T-helper 1 cell treated with Interleukin-12 subunit alpha and Interleukin-12 subunit beta and Interleukin-4 antibody, amounts not matched to agents 30 μg/mL and 1 μg/mL, for 36 hours (primary cell): ENCODE measurements around the gene CPEB3.
"Not testable (repeated sequence)": the region's sequence is repeated elsewhere in the genome, so short reads cannot be mapped to it uniquely, and the experiment has no call there.

ENCODE experiments used
- H3K27ac Mint-ChIP-seq: one replicate; pipeline ENCODE4 v1.8.0; 2021; ENCODE audit warnings: mild to moderate bottlenecking, mixed read lengths
- H3K27me3 Mint-ChIP-seq: one replicate; pipeline ENCODE4 v1.8.0; 2021; ENCODE audit warnings: low read depth, mixed read lengths
- H3K36me3 Mint-ChIP-seq: one replicate; pipeline ENCODE4 v1.8.0; 2021; ENCODE audit warnings: low read depth, mixed read lengths
- H3K4me1 Mint-ChIP-seq: one replicate; pipeline ENCODE4 v1.8.0; 2021; ENCODE audit warnings: low read depth, mixed read lengths
- H3K4me3 Mint-ChIP-seq: one replicate; pipeline ENCODE4 v1.8.0; 2021; ENCODE audit warnings: mild to moderate bottlenecking, moderate library complexity, mixed read lengths
- H3K9me3 Mint-ChIP-seq: one replicate; pipeline ENCODE4 v1.8.0; 2021; ENCODE audit warnings: mixed read lengths

Gene CPEB3

GRCh38 chr10:92290837-92291615 lies at the start of gene CPEB3, which contains the start of gene MARCHF5:
Gene CPEB3, minus strand, starts transcription at chr10:92291078. Its CDS starts 50,728 bp downstream, at chr10:92240350.
Gene MARCHF5, plus strand, starts transcription at chr10:92291167. Its CDS starts 328 bp downstream, at chr10:92291495.
- H3K27me3 Mint-ChIP-seq, result no peaks in the 10 kb centered on the region
- H3K36me3 Mint-ChIP-seq, result peaks cover 6% of the 10 kb centered on the region
- H3K4me1 Mint-ChIP-seq, result peaks cover 20% of the 10 kb centered on the region
- H3K9me3 Mint-ChIP-seq, result no peaks in the 10 kb centered on the region
- peak within 1 kb of the TSS; percentile 97 for H3K4me3 Mint-ChIP-seq
- peak within 1 kb of the TSS; percentile 89 for H3K27ac Mint-ChIP-seq

- not testable (repeated sequence) for H3K4me1 Mint-ChIP-seq, H3K27me3 Mint-ChIP-seq, H3K36me3 Mint-ChIP-seq, H3K27ac Mint-ChIP-seq, H3K4me3 Mint-ChIP-seq, H3K9me3 Mint-ChIP-seq
Measured at GRCh38 chr10:92329927-92330326, 39.0 kb upstream of the CPEB3 start.

- H3K9me3 Mint-ChIP-seq, result no peaks in the 10 kb centered on the region
- no peak overlapping the region for H3K27ac Mint-ChIP-seq
- H3K27me3 Mint-ChIP-seq, result no peaks in the 10 kb centered on the region
- peaks cover 5% of the 10 kb centered on the region for H3K4me1 Mint-ChIP-seq
- H3K4me3 Mint-ChIP-seq, result no peak overlapping the region
- H3K36me3 Mint-ChIP-seq, result peaks cover 2% of the 10 kb centered on the region
Measured at GRCh38 chr10:92328993-92329392, 38.1 kb upstream of the CPEB3 start.

- no peak overlapping the region for H3K4me3 Mint-ChIP-seq
- no peak overlapping the region for H3K27ac Mint-ChIP-seq
- no peaks in the 10 kb centered on the region for H3K27me3 Mint-ChIP-seq
- peaks cover 8% of the 10 kb centered on the region for H3K36me3 Mint-ChIP-seq
- H3K9me3 Mint-ChIP-seq, result no peaks in the 10 kb centered on the region
- peaks cover 7% of the 10 kb centered on the region for H3K4me1 Mint-ChIP-seq
Measured at GRCh38 chr10:92327445-92328433, 36.9 kb upstream of the CPEB3 start.

GRCh38 chr10:92323079-92323478 lies 32.2 kb upstream of the CPEB3 start:
- no peak overlapping the region for H3K27ac Mint-ChIP-seq

GRCh38 chr10:92316610-92317009 lies 25.7 kb upstream of the CPEB3 start:
- H3K36me3 Mint-ChIP-seq, result peaks cover 22% of the 10 kb centered on the region
- H3K27me3 Mint-ChIP-seq, result no peaks in the 10 kb centered on the region
- H3K27ac Mint-ChIP-seq, result no peak overlapping the region
- H3K4me1 Mint-ChIP-seq, result peaks cover 6% of the 10 kb centered on the region
- H3K4me3 Mint-ChIP-seq, result no peak overlapping the region
- no peaks in the 10 kb centered on the region for H3K9me3 Mint-ChIP-seq

More at GRCh38 chr10:92323079-92323478, 32.2 kb upstream of the CPEB3 start:
- peaks cover 6% of the 10 kb centered on the region for H3K4me1 Mint-ChIP-seq
- peaks cover 17% of the 10 kb centered on the region for H3K36me3 Mint-ChIP-seq
- H3K27me3 Mint-ChIP-seq, result no peaks in the 10 kb centered on the region
- no peak overlapping the region for H3K4me3 Mint-ChIP-seq
- no peaks in the 10 kb centered on the region for H3K9me3 Mint-ChIP-seq

- H3K36me3 Mint-ChIP-seq, result peaks cover 22% of the 10 kb centered on the region
- H3K27me3 Mint-ChIP-seq, result no peaks in the 10 kb centered on the region
- H3K27ac Mint-ChIP-seq, result no peak overlapping the region
- peaks cover 7% of the 10 kb centered on the region for H3K4me1 Mint-ChIP-seq
- H3K4me3 Mint-ChIP-seq, result no peak overlapping the region
- H3K9me3 Mint-ChIP-seq, result no peaks in the 10 kb centered on the region
Measured at GRCh38 chr10:92313750-92314149, 22.9 kb upstream of the CPEB3 start.

- peaks cover 18% of the 10 kb centered on the region for H3K36me3 Mint-ChIP-seq
- H3K9me3 Mint-ChIP-seq, result no peaks in the 10 kb centered on the region
- H3K27ac Mint-ChIP-seq, result no peak overlapping the region
- no peaks in the 10 kb centered on the region for H3K27me3 Mint-ChIP-seq
- H3K4me3 Mint-ChIP-seq, result no peak overlapping the region
- H3K4me1 Mint-ChIP-seq, result peaks cover 6% of the 10 kb centered on the region
Measured at GRCh38 chr10:92309272-92309671, 18.4 kb upstream of the CPEB3 start.

- no peaks in the 10 kb centered on the region for H3K9me3 Mint-ChIP-seq
- H3K27me3 Mint-ChIP-seq, result no peaks in the 10 kb centered on the region
- no peak overlapping the region for H3K27ac Mint-ChIP-seq
- peaks cover 15% of the 10 kb centered on the region for H3K4me1 Mint-ChIP-seq
- no peak overlapping the region for H3K4me3 Mint-ChIP-seq
- H3K36me3 Mint-ChIP-seq, result no peaks in the 10 kb centered on the region
Measured at GRCh38 chr10:92305133-92306072, 14.5 kb upstream of the CPEB3 start.

- H3K4me3 Mint-ChIP-seq, result no peak overlapping the region
- H3K36me3 Mint-ChIP-seq, result no peaks in the 10 kb centered on the region
- no peak overlapping the region for H3K27ac Mint-ChIP-seq
- H3K4me1 Mint-ChIP-seq, result peaks cover 16% of the 10 kb centered on the region
- no peaks in the 10 kb centered on the region for H3K9me3 Mint-ChIP-seq
- no peaks in the 10 kb centered on the region for H3K27me3 Mint-ChIP-seq
Measured at GRCh38 chr10:92304061-92304460, 13.2 kb upstream of the CPEB3 start.

GRCh38 chr10:92303096-92303495 lies 12.2 kb upstream of the CPEB3 start:
- Mint-ChIP-seq H3K27ac (no peak overlapping the region), H3K27me3 (no peaks in the 10 kb centered on the region), H3K4me1 (peaks cover 18% of the 10 kb centered on the region), H3K9me3 (no peaks in the 10 kb centered on the region), H3K4me3 (no peak overlapping the region), H3K36me3 (peaks cover 2% of the 10 kb centered on the region)

GRCh38 chr10:92298487-92298886 lies 7.6 kb upstream of the CPEB3 start:
- Mint-ChIP-seq H3K4me3 (no peak overlapping the region), H3K4me1 (peaks cover 23% of the 10 kb centered on the region), H3K9me3 (no peaks in the 10 kb centered on the region), H3K27ac (no peak overlapping the region), H3K27me3 (no peaks in the 10 kb centered on the region), H3K36me3 (peaks cover 5% of the 10 kb centered on the region)

- Mint-ChIP-seq H3K4me1 (peaks cover 23% of the 10 kb centered on the region), H3K4me3 (peak overlapping the region; percentile 97), H3K27me3 (no peaks in the 10 kb centered on the region), H3K27ac (peak overlapping the region; percentile 79), H3K9me3 (no peaks in the 10 kb centered on the region), H3K36me3 (peaks cover 6% of the 10 kb centered on the region)
Measured at GRCh38 chr10:92291921-92292845, 1.3 kb upstream of the CPEB3 start.
